GM18873 (cell line): ENCODE measurements around the gene DAPK1.

Experiments used
- ATAC-seq: cut with Tn5 transposase; IDR thresholded peaks from one replicate; pipeline ENCODE4 v1.9.1; 2021; ENCODE audit warnings: mild to moderate bottlenecking, moderate library complexity, moderate number of reproducible peaks; ENCODE audit not compliant: unreplicated experiment, low FRiP score

Gene DAPK1

DNA sequence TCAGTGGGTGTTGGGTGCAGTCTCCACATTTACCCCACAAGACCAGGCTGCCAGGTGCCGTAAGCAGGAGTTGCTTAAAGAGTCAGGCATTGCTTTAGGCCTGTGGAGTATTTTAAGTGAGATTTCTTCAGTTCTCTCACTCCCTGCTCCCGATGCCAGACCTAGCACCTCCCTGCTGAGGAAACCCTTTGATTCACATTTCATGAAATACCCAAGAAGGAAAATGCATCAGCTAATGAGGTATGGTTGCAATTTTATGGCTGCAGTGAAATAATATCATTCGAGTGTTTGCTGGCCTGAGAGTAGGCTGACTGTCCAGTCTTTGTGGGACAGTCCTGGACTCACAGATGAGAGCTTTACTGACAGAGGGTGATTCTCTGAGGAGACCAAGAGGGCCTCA lies 160.8 kb downstream of the DAPK1 start:
- ATAC-seq = no peak

DNA sequence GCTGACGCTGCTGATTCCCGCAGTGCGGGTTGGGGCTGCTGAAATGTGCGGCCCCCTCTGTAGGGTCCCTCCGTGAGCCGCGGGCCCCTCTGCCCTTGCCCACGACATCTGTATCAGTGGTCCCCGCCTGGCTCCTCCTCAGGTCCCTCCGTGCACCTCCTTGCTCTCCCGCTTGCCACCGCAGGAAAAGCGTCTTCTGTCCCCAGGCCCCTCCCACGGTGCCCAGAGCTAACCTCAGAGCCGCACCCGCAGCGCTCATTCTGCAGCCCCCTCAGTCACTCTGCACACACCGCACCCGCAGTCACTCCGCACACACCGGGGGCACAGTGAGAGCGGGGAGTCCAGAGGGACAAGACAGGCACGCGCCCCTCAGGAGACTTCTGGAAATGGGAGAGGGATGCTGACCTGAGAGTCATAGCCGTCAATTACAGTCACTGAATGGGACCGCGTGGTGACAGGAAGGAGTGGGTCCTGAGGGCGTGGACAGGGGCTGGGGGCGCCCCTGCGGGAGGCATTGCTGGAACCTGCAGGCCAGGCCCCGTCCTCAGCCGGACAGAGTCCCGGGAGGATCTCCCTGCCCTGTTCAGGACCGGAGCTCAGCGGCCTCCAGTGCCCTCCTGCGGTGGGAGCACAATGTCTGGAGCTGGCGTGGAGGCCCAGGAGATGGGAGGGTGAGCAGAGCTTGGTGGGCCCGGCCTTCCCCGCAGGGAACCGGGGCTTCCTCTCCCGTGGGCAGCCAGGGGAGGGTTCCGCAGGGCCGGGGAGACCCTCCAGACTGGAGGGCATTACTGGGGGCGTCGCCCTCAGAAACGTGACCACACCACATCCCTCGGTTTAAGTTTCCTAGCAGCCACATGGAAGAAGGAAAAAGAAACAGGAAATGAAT lies 162.1 kb downstream of the DAPK1 start:
- no peak for ATAC-seq

DNA sequence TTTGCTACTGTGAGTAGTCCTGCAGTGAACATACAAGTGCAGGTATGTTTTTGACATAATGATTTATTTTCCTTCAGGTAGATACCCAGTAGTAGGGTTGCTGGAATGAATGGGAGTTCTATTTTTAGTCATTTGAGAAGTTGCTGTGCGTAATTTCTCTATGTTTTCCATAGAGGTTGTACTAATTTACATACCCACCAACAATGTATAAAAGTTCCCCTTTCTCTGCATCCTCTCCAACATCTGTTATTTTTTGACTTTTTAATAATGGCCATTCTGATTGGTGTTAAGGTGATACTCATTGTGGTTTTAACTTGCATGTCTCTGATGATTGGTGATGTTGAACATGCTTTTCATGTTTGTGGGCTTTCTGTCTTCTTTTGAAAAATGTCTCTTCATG lies 163.6 kb downstream of the DAPK1 start:
- ATAC-seq = no peak

DNA sequence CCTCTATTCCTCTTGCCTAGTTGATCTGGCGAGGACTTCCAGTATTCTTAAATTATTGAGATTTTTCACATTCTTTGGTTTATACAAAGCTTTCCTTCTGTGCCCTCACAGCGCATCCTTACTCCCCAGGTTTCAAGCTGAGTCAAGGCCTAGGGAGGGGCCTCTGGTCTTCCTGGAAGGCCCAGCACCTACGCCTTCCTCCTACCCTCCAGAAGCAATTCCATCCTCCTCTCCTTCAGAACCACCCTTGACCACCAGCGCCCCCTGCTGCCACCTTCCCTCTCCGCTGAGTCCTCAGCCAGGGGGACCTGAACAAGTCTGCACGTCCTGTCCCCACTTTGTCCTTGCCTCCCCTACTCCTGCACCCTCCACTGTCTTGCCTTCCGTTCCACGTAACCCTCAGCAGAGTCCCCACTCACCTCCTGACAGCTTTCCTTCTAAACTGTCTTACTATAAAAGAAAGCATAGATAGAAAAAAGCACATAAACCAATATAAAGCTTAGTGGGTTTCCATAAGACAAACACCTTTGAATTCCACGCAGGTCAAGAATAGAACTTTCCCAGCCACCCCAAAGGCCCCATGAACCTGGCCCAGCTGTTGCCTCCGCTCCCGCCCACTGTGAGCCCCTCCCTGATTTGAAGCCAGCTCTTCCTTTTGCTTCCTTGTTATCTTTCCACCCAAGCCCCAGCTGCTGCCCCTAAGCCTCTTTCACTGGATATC lies 165.3 kb downstream of the DAPK1 start:
- ATAC-seq = no peak

DNA sequence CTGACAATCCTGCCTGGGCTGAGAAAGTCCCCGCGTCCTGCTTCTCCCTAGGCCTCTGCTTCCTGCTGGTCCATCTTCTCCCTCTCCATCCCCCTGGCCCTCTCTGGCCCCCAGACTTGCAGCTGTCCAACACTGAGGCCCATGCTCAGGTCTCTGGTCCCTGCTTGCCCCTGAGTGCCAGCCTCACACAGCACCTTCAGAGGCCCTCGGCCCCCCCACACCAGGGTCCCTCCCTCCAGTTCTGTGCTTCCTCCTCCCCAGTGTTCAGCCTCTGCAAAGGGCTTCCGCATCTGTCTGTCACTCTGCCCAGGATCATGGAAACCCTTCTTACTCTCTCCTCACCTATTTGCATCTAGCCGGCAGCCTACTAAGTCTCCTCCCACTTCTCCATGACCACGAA lies 165.9 kb downstream of the DAPK1 start:
- no peak for ATAC-seq

DNA sequence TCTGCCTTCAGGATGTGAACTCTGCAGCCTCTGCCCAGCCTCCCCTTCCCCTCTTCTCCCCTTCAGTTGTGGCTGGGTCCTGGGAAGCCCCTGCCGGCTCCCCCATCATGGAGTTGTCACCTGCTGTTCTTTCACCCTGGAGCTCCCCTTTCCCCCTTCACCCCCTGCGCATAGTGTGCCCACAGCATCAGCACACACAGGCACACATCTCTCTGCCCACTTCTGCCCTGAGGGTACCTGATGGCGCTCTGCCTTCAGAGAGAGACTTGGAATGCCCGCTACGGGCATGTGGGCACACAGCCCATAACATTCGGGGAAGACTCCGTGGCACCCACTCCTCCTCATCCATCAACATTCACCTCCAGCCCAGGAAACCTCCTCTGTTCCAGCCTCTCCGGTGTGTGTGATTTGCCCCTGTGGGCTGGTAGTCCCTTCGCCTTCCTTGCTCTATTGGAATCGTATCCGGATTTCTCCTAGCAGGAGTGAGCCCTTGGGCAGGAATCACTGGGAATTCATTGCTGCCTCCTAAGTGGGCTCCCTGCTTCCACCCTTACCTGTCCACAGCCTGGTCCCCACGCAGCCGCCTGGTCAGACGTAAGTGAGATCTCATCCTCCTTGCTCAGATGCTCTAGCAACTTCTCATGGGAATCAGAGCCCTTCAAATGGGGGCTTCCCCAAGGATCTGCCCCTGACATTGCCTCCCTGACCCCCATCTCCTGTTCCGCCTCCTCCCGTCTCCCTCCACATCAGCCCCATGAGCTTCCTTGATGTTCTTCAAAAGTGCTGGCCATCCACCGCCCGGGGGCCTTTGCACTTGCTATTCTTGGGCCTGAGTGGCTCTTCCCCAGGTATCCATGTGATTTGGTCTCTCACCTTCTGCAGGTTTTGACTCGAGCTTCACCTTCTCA lies 166.7 kb downstream of the DAPK1 start:
- ATAC-seq = no peak

DNA sequence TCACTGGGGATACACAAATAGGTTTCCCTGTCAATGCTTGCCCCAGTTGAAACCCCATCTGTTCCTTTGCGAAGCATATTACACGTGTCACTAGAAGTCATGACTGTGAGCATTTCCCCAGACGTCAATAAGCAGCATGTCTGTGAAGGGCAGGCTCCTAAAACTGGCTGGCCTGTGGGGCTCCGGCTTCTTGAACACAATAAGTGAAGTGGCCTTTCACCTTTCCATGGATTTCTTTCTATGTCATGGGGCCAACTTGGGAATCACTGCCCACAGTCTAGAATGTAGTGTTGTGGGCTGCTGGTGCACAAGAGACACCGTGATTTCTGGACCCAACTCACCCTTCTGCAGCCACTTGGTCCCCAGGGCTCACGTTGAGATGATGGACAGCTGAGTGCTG lies 167.8 kb downstream of the DAPK1 start:
- ATAC-seq = no peak

DNA sequence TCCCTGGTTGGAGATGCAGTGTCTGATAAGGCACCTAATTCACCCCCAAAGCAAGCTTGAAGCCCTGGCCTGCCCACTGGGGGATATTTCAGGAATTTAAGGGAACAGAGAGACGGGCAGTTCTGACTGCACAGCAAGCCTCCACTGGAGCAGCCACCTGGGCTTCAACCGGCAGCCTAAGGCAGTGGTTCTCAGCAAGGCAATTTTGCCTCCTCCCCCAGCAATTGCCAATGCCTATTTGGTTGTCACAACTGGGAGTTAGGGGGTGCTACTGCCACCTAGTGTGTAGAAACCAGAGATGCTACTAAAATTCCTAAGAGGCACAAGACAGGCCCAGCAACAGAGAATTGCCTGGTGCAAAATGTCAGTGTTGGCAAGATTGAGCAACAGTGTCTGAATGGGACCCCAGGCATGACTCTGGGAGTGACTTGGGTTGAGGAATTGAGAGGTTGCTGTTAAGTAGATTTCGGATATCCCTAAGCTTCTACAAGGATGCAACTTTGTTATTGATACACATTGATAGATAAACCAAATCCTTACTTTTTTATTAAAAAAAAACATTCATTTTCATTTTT lies 169.6 kb downstream of the DAPK1 start:
- no peak for ATAC-seq

DNA sequence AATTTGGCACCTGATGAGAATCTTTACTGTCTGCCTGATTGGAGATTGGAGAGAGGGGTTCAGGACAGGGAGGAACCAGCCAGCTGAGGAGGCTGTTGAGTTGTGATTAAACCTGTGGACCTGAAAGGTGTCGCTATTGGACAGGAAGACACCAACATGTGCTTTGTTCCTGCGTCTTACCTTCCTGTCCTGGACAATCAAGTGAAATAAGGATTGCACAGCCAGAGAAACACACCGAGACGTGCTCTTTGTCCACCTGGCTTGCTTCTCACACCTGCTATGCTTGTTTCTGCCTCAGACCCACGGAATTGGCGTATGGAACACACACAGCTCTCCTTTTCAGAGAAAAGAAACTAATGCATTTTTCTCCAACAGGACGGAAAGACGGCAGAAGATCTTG lies 170.6 kb downstream of the DAPK1 start:
- no peak for ATAC-seq

DNA sequence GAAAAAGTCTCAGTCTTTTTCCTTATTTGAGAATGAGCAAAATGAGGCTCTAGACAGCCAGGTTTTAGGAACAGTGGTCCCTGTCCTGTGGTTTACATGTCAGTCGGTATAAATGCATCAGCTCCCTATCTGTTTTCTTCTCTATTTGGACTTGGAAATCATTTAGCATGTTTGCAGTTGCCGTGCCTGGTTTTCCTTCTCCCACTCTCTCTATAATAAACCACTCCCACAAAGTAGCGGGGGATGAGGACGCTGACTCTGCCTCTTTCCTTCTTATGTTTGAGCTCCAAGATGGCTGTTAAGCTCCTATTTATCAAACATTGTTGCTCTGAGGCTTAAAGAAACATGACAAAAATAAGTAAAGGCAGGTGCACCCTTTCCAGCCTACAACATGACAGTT lies 171.1 kb downstream of the DAPK1 start:
- ATAC-seq = no peak

DNA sequence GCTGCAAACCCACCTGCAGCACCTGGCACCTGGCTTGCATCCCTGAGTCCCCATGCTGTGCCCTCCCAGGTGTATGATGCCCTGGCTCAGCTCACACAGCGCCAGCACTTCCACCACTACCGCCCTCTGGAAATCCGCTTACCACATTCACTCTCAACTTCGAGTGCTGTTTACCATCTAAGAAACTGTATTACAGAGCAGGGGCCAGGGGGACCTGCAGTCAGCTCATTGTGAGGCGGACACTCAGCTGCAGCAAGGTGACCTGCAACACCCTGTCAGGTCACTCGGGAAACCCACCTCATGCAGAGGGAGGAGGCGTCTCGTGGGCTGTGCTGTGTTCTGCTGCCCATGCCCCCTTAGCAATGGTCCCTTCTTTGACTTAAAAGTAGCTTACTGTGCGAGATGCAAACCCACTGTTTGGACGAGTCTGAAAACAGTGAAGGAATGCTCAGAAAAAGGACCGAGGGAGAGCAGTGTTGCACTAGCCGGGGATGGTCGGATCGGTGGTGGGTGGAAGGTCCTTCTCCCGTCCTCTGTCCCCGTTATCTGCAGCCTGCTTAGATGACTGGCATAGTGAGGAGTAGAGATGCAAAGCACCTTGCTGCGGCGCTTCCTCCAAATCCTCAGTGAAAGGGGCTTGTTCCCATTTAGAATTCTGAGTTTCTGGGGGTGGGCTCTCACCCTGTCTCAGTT lies 173.1 kb downstream of the DAPK1 start:
- ATAC-seq = no peak

DNA sequence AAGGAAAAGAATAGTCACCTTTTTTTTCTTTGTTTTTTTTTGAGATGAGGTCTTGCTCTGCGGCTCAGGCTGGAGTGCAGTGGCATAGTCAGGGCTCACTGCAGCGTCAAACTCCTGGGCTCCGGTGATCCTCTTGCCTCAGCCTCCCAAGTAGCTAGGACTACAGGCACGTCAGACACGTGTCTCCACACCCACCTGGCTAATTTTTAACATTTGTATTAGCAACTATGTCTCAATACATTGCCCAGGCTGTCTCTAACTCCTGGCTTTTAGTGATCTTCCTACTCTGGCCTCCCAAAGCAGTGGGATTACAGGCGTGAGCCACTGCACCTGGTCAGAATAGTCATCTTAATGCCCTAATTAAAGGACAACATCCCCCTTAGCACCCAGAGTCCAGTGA lies 173.8 kb downstream of the DAPK1 start:
- no peak for ATAC-seq

DNA sequence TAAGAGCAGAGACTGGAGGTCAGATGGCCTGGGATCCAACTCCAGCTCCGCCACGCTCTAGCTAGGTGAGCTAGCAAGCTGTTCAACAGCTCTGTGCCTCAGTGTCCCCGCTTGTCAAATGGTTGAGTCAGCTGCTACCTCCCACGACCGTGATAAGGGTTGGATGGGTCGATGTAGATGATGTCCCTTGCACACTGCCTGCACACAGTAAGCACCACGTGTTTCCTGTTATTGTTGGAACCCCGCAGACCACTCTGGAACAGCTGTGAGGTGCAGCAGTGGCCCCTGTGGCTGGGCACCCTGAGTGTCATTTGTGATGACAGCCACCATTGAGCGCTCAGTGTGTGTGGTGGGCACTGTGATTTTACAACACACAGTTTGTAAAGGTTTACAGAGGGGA lies 174.3 kb downstream of the DAPK1 start:
- no peak for ATAC-seq

DNA sequence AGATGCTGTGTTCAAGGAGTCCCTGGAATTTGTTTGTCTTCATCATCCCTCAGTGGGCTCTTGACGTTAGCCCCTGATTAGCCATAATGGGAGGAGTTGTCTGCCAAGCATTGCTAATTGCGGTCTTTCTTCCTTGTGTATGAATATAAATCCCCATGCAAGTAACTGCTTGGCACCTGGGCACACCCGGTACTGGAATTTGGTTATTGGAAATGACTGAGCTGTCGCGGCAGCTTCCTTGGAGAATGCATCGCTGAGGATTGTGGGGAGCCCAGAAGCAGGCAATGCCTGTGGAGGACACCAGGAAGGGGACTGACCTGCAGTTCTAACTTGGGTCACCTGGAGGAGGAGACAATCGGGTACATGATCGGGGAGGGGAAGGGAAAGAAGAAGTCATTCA lies 174.9 kb downstream of the DAPK1 start:
- no peak for ATAC-seq

DNA sequence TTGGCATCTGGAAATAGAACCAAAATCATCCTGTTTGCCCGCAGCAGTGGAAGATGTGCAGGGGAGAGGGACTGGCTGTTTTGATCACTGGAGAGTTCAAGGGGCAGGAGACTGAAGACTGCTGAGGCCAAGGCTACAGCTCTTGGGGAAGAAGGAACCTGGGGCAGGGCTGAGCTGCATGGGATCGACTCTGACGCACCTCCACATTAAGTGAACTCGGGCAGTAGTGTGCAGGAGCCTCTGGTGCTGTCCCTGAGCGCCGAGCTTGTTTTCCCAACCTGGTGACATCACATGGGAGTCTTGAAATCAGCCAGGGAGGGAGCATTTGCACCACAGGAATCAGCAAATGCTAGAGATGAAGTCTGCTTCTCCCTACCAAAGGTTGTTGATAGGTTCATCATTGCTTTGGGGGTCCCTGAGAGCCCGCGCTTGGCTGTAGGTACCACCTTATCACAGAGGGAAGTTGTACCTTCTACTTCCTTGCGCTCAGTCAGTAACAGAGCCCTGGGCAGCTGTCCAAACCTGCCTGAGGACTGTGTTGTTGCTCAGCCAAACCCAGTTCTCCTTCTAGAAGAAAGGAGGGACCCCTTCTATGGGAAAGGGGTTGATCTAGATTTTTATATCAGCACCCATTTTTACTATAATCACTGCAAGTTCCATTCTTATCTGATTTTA lies 175.9 kb downstream of the DAPK1 start:
- ATAC-seq = no peak

DNA sequence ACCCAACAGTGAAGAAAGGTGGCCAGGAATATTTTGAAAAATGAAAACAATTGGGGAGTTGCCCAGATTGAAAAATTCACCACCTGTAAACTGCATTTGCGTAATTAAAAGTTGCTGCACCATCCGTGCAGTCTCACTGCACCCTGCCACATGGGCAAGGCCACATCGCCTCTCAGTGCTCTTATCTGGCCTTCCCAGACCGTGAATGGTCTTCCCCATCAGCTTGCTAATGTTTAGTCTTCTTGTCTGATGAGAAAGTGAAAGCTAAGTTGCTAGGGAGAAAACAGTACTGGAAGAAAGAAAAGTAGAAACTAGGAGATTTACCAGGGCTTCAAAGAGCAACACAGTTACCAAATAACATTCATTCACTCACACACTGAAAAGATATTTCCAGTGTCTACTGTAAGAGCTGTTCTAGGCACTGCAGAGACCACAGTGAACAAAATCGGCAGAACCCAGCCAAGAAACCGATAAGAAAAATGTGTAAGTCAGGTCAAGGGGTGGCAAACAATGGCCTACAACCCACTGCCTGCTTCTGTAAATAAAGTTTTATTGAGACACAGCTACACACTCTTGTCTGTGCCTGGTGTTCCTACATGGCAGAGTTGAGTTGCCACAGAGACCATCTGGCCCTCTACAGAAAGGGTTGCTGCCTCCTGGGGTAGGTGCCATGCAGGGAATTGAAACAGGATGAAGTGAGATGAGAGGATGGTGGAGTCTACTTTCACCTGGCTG lies 177.1 kb downstream of the DAPK1 start:
- ATAC-seq = no peak

DNA sequence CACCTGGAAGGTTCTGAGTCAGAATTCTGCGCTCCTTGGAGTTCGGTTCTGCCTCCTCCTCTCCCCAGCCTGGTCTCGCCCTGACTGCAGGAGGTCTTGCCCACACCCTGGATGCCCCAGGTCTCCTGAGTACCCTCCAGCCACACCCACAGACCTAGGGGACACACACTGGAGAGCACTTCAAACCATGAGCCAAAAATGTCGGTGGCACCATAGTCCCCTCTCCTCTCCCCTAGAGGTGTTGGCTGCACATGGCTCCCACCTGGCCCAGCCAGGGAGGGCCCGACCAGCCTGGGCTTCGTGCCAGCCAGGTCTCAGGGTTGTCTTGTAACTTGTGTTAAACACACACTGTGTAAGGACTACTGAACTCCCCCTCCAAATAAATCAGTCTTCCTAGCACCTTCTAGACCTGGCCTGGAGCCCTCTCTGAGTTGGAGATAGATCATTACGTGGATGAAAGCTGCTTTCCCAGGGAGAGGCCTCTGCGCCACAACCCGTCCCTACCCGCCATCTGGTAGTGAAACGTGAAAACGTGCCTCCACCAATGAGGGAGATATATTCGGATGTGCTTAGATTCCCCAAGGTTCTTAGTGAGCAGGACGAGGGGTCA lies 178.3 kb downstream of the DAPK1 start:
- no peak for ATAC-seq

DNA sequence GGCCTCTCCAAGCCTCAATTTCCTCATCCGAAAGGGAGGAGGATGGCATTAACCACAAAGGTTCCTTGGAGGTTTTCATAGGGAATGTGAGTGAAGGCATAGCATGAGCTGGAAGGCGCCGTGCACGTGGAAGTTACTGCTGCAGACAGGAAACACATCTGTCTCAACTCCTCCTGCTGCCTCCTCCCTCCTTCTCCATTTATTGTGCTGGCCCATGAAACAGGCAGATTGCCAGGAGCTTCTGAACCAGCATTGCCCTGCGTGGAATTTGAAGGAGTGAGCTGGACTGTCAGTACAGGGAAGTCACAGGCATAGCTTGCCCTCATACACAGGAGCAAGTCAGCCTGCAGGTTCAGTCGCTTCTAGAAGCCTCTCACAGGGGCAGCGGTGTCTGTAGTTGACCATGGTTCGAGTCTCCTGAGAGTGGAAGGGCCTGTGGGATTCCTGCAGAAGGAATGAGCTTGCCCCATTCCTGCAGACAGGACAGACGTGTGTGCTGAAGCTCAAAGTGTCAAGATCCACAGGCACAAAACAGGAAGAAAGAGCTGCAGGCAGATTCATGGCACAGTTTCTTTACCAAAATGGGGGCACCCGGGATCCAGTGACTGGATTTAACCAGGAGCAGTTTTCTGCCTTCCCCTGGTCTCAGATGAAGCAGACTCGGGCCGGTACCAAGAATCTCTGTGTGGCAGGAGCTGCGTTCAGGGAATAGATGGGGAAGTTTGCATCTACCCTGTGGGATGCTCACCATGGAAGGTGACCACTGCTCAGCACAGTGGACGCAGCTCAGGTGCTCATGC lies 179.5 kb downstream of the DAPK1 start:
- ATAC-seq = no peak
